ENCODE data around the gene SHISA8. TPM values are rescaled to one million over a fixed set of nuclear protein-coding genes. Genes with fewer than 3 reads are reported as not detected.

The SHISA8 gene
- total and polyA plus RNA-seq, 12 donors: 0.16 to 4.6 (median 1.4) TPM

- DNase-seq (no peak), ATAC-seq (peak in 1 of 8 donors; percentile 18)
- Histone ChIP-seq H3K36me3 (peaks cover 0 to 100% (median 45%) of the 10 kb centered on the region in 9 donors), H3K4me3 (no peak overlapping the region), H3K4me1 (peaks cover 0 to 45% (median 12%) of the 10 kb centered on the region in 9 donors), H3K9me3 (no peaks in the 10 kb centered on the region), H3K27me3 (no peaks in the 10 kb centered on the region), H3K27ac (peak overlapping the region in 7 of 10 donors; percentile 22 to 65 (median 42))
- intact Hi-C loops (cut with DNase I): loop anchor here in 1 of 10 donors (5.0 kb wide), 1 partner anchor 35 kb away; no protein-coding TSS in a partner anchor
- no peak for TF ChIP-seq CTCF (IDR thresholded peaks at IDR 0.05)
- WGBS, 2 donors: 85 to 87% methylated on average over 4 of the region's 4 CpGs
Observed at GRCh38 chr22:41892721-41893120, 22.2 kb downstream of the SHISA8 start.

DNA sequence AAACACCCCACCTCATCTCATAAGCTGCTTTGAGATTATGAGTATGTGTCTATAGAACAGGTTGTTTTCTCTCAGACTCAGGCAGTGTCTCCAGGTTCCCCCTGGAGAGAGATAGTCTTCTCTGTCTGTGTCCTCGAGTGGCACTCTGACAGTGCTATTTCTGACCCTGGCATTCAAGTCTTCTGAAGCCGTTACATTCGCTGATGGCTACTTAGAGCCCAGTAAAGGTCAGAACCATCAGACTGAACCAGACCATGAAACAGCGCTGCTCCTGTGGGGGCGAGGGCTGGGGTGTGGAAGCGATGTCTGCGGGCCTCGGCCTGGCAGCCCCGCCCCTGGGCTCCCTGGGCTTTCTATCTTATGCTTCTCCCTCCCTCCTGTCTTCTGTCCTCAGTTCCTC, 23.5 kb downstream of the SHISA8 start:
- H3K27ac ChIP-seq: peak overlapping the region in 9 of 10 donors; percentile 44 to 83 (median 70)
- 55 to 74% methylated on average over 9 of the region's 9 CpGs for WGBS, 2 donors
- H3K4me3 ChIP-seq: no peak overlapping the region
- ATAC-seq (peak; percentile 44 to 90 (median 72)), DNase-seq (no peak)
- no peaks in the 10 kb centered on the region for H3K27me3 ChIP-seq
- intact Hi-C loops (cut with DNase I): loop anchor here in 1 of 10 donors (5.0 kb wide), 1 partner anchor 34 kb away; no protein-coding TSS in a partner anchor
- peaks cover 0 to 100% (median 50%) of the 10 kb centered on the region in 9 donors for H3K36me3 ChIP-seq
- peaks cover 0 to 45% (median 12%) of the 10 kb centered on the region in 9 donors for H3K4me1 ChIP-seq
- no peaks in the 10 kb centered on the region for H3K9me3 ChIP-seq
- no peak for TF ChIP-seq CTCF (IDR thresholded peaks at IDR 0.05)

GRCh38 chr22:41888627-41889200, 26.2 kb downstream of the SHISA8 start:
- Histone ChIP-seq H3K27me3 (no peaks in the 10 kb centered on the region), H3K9me3 (no peaks in the 10 kb centered on the region), H3K4me3 (no peak overlapping the region), H3K36me3 (peaks cover 4 to 100% (median 46%) of the 10 kb centered on the region in 9 donors), H3K27ac (no peak overlapping the region), H3K4me1 (peaks cover 0 to 33% (median 11%) of the 10 kb centered on the region in 9 donors)
- no peak for DNase-seq
- intact Hi-C loops (cut with DNase I): no loop called here
- ATAC-seq: no peak
- WGBS, 2 donors: 78 to 83% methylated on average over 4 of the region's 4 CpGs
- TF ChIP-seq CTCF (IDR thresholded peaks at IDR 0.05): no peak

DNA sequence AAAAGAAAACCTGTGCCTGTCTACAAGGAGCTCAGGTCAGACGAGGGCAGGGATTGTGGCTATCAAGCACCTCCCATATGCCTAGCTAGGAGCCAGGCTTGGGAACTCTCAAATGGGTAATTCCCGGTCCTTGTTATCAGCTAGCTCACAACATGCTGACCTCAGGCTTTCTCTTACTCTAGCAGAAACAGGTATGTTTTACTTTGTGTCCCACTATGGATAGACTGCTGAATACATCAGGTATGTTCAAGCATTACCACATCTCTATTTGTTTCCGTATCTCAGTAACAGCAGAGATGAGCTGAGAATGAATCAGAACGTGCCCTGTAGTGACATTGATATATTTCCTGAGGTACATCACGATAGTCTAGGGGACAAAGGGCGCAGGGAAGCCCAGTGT, 29.4 kb downstream of the SHISA8 start:
- Histone ChIP-seq H3K27ac (no peak overlapping the region), H3K4me1 (peaks cover 0 to 19% (median 4%) of the 10 kb centered on the region in 9 donors), H3K4me3 (no peak overlapping the region), H3K36me3 (peaks cover 7 to 100% (median 63%) of the 10 kb centered on the region in 9 donors), H3K27me3 (no peaks in the 10 kb centered on the region), H3K9me3 (no peaks in the 10 kb centered on the region)
- intact Hi-C loops (cut with DNase I): no loop called here
- WGBS, 2 donors: 76 to 88% methylated on average over 6 of the region's 6 CpGs
- TF ChIP-seq CTCF (IDR thresholded peaks at IDR 0.05): no peak
- DNase-seq (no peak), ATAC-seq (no peak)

Measured in heart right ventricle (tissue), 16 donors.